SK-N-SH treated with all-trans-retinoic acid at 6 μM for 48 hours (cell line): ENCODE results near the gene SMYD5.

Source experiments
- ATAC-seq: fragments of 200-7000 bp; cut with Tn5 transposase; 3 replicates; pipeline ENCODE4 v1.9.1; 2020; ENCODE audit warnings: mild to moderate bottlenecking, moderate library complexity
- ARNTL ChIP-seq: fragments of 450-650 bp; formaldehyde crosslinking; IDR thresholded peaks from 2 replicates; pipeline ENCODE4 v1.5.0; 2020; ENCODE audit warnings: low read depth, mild to moderate bottlenecking, moderate library complexity, borderline replicate concordance
- BACH2 ChIP-seq: fragments of 250-450 bp; sonication (Bioruptor Pico); IDR thresholded peaks from 2 replicates; pipeline ENCODE4 v1.9.0; 2021; ENCODE audit warnings: mild to moderate bottlenecking, borderline replicate concordance
- CSDC2 ChIP-seq: fragments of 250-450 bp; sonication (Bioruptor Pico); IDR thresholded peaks from 2 replicates; pipeline ENCODE4 v1.5.0; 2020; ENCODE audit warnings: mild to moderate bottlenecking, moderate library complexity
- ESRRG ChIP-seq: fragments of 250-450 bp; sonication (Bioruptor Pico); IDR thresholded peaks from 2 replicates; pipeline ENCODE4 v1.6.1; 2021; ENCODE audit warnings: mild to moderate bottlenecking
- GLIS3 ChIP-seq: fragments of 250-450 bp; sonication (Bioruptor Pico); IDR thresholded peaks from 2 replicates; pipeline ENCODE4 v1.5.0; 2020; ENCODE audit warnings: mild to moderate bottlenecking, moderate library complexity
- ISL1 ChIP-seq: fragments of 250-450 bp; sonication (Bioruptor Pico); IDR thresholded peaks from 2 replicates; pipeline ENCODE4 v2.1.2; 2022; ENCODE audit warnings: mild to moderate bottlenecking, moderate library complexity
- OSR1 ChIP-seq: fragments of 250-450 bp; sonication (Bioruptor Pico); IDR thresholded peaks from 2 replicates; pipeline ENCODE4 v1.8.0; 2022; ENCODE audit warnings: moderate library complexity, mild to moderate bottlenecking, inconsistent platforms
- PPARA ChIP-seq: fragments of 250-450 bp; sonication (Bioruptor Pico); IDR thresholded peaks from 2 replicates; pipeline ENCODE4 v1.5.0; 2020; ENCODE audit warnings: mild to moderate bottlenecking, borderline replicate concordance
- RARB ChIP-seq: fragments of 250-450 bp; sonication (Bioruptor Pico); IDR thresholded peaks from 2 replicates; pipeline ENCODE4 v1.8.0; 2021; ENCODE audit warnings: mild to moderate bottlenecking, moderate library complexity
- SNAI2 ChIP-seq: fragments of 250-450 bp; sonication (Bioruptor Pico); IDR thresholded peaks from 2 replicates; pipeline ENCODE4 v1.5.0; 2020; ENCODE audit warnings: mild to moderate bottlenecking, moderate library complexity
- TCF4 ChIP-seq: fragments of 250-450 bp; sonication (Bioruptor Pico); IDR thresholded peaks from 2 replicates; pipeline ENCODE4 v1.8.0; 2021; ENCODE audit warnings: mild to moderate bottlenecking, moderate library complexity, borderline replicate concordance
- ZFP3 ChIP-seq: fragments of 250-450 bp; sonication (Bioruptor Pico); IDR thresholded peaks from 2 replicates; pipeline ENCODE4 v1.5.0; 2020; ENCODE audit warnings: mild to moderate bottlenecking, moderate library complexity
- ZNF565 ChIP-seq: fragments of 450-650 bp; formaldehyde crosslinking; conservative IDR thresholded peaks from 2 replicates; pipeline ENCODE4 v1.5.0; 2020; ENCODE audit warnings: low read depth, mild to moderate bottlenecking, moderate library complexity
- TF ChIP-seq, protein P1 (sequence below): fragments of 250-450 bp; sonication (Bioruptor Pico); IDR thresholded peaks from 2 replicates; pipeline ENCODE4 v1.5.1; 2020; ENCODE audit warnings: low read depth, mild to moderate bottlenecking, moderate library complexity
- TF ChIP-seq, protein P2 (sequence below): fragments of 250-450 bp; sonication (Bioruptor Pico); IDR thresholded peaks from 2 replicates; pipeline ENCODE4 v1.5.0; 2020; ENCODE audit warnings: mild to moderate bottlenecking, moderate library complexity
- TF ChIP-seq, protein P3 (sequence below): fragments of 250-450 bp; sonication (Bioruptor Pico); IDR thresholded peaks from 2 replicates; pipeline ENCODE4 v1.8.0; 2020; ENCODE audit warnings: mild to moderate bottlenecking, moderate library complexity, borderline replicate concordance
- TF ChIP-seq, protein P4 (sequence below): fragments of 250-450 bp; sonication (Bioruptor Pico); IDR thresholded peaks from 2 replicates; pipeline ENCODE4 v1.8.0; 2021; ENCODE audit warnings: low read depth, mild to moderate bottlenecking, moderate library complexity, borderline replicate concordance

The SMYD5 gene

DNA sequence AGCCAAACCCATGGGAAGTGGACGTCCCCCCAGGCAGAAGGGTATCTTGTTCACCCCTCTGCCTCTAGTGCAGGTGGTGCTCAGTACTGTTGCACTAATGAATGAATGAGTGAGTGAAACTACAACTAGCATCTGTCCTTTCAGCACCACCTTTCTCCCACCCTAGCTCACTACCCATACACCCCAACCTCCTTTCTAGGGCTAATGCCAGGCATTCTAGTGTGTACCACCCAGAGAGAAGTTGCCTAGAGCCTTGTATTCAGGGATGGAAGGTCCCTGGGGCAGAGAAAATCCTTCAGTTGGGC lies 42.5 kb downstream of the SMYD5 start (continued):
- TF ChIP-seq, protein P1, sequence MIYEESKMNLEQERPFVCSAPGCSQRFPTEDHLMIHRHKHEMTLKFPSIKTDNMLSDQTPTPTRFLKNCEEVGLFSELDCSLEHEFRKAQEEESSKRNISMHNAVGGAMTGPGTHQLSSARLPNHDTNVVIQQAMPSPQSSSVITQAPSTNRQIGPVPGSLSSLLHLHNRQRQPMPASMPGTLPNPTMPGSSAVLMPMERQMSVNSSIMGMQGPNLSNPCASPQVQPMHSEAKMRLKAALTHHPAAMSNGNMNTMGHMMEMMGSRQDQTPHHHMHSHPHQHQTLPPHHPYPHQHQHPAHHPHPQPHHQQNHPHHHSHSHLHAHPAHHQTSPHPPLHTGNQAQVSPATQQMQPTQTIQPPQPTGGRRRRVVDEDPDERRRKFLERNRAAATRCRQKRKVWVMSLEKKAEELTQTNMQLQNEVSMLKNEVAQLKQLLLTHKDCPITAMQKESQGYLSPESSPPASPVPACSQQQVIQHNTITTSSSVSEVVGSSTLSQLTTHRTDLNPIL (CRISPR knock-in tag) = no peak
- TF ChIP-seq PPARA (CRISPR knock-in tag) (no peak), BACH2 (CRISPR knock-in tag) (no peak)

DNA sequence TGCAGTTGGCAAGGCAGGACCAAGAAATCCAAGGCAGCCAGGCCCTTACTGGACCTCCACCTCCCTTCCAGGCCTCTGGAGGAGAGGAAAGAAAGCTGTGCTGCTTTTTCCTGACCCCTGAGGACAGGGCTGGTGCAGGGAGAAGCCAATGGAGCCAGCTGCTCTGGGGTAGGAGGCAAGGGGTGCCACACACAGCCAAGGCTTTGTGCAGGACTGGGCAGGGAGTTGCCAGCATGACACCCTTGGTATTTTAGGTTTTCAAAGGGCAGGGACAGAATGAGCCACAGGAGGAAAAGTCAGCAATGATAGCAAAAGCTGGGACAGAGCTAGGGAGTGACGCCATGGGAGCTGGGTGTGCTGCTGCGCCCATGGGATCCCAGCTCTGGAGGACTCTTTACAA lies 43.0 kb downstream of the SMYD5 start:
- no peak for ATAC-seq
- TF ChIP-seq ARNTL (CRISPR knock-in tag) = no peak
- TF ChIP-seq, protein P2, sequence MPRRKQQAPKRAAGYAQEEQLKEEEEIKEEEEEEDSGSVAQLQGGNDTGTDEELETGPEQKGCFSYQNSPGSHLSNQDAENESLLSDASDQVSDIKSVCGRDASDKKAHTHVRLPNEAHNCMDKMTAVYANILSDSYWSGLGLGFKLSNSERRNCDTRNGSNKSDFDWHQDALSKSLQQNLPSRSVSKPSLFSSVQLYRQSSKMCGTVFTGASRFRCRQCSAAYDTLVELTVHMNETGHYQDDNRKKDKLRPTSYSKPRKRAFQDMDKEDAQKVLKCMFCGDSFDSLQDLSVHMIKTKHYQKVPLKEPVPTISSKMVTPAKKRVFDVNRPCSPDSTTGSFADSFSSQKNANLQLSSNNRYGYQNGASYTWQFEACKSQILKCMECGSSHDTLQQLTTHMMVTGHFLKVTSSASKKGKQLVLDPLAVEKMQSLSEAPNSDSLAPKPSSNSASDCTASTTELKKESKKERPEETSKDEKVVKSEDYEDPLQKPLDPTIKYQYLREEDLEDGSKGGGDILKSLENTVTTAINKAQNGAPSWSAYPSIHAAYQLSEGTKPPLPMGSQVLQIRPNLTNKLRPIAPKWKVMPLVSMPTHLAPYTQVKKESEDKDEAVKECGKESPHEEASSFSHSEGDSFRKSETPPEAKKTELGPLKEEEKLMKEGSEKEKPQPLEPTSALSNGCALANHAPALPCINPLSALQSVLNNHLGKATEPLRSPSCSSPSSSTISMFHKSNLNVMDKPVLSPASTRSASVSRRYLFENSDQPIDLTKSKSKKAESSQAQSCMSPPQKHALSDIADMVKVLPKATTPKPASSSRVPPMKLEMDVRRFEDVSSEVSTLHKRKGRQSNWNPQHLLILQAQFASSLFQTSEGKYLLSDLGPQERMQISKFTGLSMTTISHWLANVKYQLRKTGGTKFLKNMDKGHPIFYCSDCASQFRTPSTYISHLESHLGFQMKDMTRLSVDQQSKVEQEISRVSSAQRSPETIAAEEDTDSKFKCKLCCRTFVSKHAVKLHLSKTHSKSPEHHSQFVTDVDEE (CRISPR knock-in tag) = no peak
- no peak for TF ChIP-seq SNAI2 (CRISPR knock-in tag)
- TF ChIP-seq, protein P3, sequence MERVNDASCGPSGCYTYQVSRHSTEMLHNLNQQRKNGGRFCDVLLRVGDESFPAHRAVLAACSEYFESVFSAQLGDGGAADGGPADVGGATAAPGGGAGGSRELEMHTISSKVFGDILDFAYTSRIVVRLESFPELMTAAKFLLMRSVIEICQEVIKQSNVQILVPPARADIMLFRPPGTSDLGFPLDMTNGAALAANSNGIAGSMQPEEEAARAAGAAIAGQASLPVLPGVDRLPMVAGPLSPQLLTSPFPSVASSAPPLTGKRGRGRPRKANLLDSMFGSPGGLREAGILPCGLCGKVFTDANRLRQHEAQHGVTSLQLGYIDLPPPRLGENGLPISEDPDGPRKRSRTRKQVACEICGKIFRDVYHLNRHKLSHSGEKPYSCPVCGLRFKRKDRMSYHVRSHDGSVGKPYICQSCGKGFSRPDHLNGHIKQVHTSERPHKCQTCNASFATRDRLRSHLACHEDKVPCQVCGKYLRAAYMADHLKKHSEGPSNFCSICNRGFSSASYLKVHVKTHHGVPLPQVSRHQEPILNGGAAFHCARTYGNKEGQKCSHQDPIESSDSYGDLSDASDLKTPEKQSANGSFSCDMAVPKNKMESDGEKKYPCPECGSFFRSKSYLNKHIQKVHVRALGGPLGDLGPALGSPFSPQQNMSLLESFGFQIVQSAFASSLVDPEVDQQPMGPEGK = no peak
- no peak for TF ChIP-seq ISL1 (CRISPR knock-in tag)
- no peak for TF ChIP-seq OSR1 (CRISPR knock-in tag)

DNA sequence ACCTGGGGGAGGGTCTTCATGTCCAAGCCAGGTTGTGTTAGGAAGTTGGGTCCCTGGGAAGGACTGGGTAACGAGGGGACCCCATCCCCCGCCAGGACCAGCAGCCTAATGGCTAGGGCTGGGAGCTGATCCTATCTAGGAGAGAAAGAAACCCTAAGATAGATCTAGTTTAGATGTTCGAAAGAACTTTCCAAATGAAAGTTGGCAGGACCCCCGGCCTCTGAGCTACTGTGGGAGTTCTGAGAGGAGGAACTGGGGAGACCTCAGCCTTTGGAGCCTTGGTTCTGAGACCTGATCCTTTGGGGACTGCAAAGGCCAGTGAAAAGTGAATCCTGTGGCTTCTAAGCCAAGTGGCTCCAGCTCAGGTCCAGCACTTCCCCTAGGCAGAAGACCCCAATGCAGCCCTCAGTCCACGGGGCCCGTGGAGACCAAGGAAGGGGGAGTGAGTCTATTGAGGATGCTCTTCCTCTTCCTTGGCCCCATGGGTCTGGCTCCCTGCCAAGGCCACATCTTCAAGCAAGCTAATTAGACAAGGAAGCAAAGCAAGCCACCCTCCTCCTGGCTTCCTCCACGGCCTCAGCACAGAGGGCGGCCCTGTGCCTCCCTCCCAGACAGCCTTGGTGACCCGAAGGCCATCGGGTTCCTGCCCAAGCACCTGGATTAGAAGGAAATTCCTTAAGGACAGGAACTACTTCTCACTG lies 43.5 kb downstream of the SMYD5 start:
- TF ChIP-seq, protein P4, sequence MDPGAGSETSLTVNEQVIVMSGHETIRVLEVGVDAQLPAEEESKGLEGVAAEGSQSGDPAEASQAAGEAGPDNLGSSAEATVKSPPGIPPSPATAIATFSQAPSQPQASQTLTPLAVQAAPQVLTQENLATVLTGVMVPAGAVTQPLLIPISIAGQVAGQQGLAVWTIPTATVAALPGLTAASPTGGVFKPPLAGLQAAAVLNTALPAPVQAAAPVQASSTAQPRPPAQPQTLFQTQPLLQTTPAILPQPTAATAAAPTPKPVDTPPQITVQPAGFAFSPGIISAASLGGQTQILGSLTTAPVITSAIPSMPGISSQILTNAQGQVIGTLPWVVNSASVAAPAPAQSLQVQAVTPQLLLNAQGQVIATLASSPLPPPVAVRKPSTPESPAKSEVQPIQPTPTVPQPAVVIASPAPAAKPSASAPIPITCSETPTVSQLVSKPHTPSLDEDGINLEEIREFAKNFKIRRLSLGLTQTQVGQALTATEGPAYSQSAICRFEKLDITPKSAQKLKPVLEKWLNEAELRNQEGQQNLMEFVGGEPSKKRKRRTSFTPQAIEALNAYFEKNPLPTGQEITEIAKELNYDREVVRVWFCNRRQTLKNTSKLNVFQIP = no peak
- no peak for TF ChIP-seq ZFP3 (CRISPR knock-in tag)
- TF ChIP-seq BACH2 (CRISPR knock-in tag) = no peak
- TF ChIP-seq ZNF565 (CRISPR knock-in tag) = no peak
- TF ChIP-seq, protein P2 (CRISPR knock-in tag) = no peak
- ATAC-seq = no peak

DNA sequence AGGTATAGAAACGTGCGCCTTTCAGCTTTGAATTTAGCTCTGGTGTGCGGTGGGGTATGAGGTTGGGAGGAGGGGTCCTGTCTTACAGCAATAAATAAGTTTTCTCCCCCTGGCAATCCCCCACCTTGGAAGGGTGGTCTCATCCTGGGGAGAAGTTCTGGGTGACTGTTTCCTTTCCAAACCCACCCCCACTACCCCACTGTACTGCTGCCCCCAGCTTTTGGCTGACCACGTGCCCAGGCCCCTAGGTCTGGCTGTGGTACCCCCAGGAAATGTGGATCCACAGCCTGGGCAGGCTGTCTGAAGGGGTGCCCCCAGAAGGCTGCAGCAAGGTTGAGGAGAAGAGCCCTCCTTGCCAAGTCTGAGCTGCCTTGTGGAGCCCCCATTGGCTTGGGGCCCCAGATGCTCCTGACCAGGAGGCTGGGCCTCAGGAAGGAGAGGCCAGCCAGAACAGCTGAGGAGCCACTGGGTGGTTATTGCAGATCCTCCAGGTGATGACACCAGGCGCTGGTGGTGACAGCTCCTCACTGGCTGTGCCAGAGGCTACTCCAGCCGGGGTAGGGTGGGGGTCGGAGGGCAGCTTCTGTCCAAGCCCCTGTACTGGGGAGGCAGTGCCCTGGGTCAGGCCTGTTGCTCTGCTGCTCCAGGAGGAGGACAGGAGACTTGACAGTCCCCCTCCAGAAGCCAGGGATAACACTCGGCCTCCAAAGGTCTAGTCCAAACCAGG lies 44.3 kb downstream of the SMYD5 start:
- ATAC-seq = no peak
- TF ChIP-seq TCF4 (no peak), ZFP3 (CRISPR knock-in tag) (no peak), ARNTL (CRISPR knock-in tag) (no peak), BACH2 (CRISPR knock-in tag) (no peak), RARB (CRISPR knock-in tag) (no peak), GLIS3 (CRISPR knock-in tag) (no peak), CSDC2 (no peak), ISL1 (CRISPR knock-in tag) (no peak), ESRRG (CRISPR knock-in tag) (no peak), PPARA (CRISPR knock-in tag) (no peak)
- TF ChIP-seq, protein P2 (CRISPR knock-in tag) = no peak
- TF ChIP-seq, protein P4 = no peak
